ENCODE data around the gene ADGB. TPM values are rescaled to one million over a fixed set of nuclear protein-coding genes. Genes with fewer than 3 reads are reported as not detected.

ADGB gene
- polyA plus RNA-seq, 2 of the 4 experiments (the other 2 are of a cell fraction) = not detected

DNA sequence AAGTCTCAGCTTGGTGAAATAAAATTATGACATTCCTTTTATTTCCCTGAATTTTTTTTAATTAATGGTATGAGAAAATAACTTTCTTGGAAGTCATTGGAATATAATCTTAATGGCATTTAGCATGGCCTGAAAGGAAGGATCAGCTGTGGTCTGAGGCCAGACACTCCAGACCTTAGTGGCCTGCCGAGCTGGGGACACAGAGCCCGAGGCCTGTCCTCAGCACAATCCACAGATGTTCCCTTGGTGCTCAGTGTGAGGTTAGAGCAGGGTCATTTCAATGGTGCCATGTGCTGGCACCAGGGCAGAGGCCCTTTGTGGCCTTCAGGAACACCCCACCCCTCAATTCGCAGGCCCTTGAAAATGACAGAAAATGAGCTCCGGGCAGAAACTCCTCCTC is 120.6 kb downstream of the ADGB start:
- Histone ChIP-seq H3K4me1 (no peaks in the 10 kb centered on the region), H3K4me3 (no peak overlapping the region), H3K27ac (no peak overlapping the region), H3K4me2 (no peak overlapping the region), H3K9me3 (no peaks in the 10 kb centered on the region)
- POLR2A ChIA-PET = no interaction called here
- CTCF ChIA-PET = no interaction called here
- DNase-seq (ENCODE audit: low read depth in 1 of 2, low spot score in 1 of 2) (no peak), FAIRE-seq (no peak), ATAC-seq (no peak)
- no peak for TF ChIP-seq POLR2AphosphoS2 (conservative IDR thresholded peaks at IDR 0.05; ENCODE audit: low read length)
- TF ChIP-seq, protein P1, sequence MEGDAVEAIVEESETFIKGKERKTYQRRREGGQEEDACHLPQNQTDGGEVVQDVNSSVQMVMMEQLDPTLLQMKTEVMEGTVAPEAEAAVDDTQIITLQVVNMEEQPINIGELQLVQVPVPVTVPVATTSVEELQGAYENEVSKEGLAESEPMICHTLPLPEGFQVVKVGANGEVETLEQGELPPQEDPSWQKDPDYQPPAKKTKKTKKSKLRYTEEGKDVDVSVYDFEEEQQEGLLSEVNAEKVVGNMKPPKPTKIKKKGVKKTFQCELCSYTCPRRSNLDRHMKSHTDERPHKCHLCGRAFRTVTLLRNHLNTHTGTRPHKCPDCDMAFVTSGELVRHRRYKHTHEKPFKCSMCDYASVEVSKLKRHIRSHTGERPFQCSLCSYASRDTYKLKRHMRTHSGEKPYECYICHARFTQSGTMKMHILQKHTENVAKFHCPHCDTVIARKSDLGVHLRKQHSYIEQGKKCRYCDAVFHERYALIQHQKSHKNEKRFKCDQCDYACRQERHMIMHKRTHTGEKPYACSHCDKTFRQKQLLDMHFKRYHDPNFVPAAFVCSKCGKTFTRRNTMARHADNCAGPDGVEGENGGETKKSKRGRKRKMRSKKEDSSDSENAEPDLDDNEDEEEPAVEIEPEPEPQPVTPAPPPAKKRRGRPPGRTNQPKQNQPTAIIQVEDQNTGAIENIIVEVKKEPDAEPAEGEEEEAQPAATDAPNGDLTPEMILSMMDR (IDR thresholded peaks at IDR 0.05) = no peak
- no peak for TF ChIP-seq RAD21 (conservative IDR thresholded peaks at IDR 0.05 in 1 of 2, IDR thresholded peaks at IDR 0.05 in 1 of 2)
- no peak for TF ChIP-seq HDAC2 (IDR thresholded peaks at IDR 0.05)
- TF ChIP-seq SMC3 (IDR thresholded peaks at IDR 0.05) = no peak
- TF ChIP-seq, protein P2, sequence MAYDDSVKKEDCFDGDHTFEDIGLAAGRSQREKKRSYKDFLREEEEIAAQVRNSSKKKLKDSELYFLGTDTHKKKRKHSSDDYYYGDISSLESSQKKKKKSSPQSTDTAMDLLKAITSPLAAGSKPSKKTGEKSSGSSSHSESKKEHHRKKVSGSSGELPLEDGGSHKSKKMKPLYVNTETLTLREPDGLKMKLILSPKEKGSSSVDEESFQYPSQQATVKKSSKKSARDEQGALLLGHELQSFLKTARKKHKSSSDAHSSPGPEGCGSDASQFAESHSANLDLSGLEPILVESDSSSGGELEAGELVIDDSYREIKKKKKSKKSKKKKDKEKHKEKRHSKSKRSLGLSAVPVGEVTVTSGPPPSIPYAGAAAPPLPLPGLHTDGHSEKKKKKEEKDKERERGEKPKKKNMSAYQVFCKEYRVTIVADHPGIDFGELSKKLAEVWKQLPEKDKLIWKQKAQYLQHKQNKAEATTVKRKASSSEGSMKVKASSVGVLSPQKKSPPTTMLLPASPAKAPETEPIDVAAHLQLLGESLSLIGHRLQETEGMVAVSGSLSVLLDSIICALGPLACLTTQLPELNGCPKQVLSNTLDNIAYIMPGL (CRISPR knock-in tag; IDR thresholded peaks at IDR 0.05; ENCODE audit: borderline replicate concordance) = no peak
- no peak for TF ChIP-seq KDM5A (IDR thresholded peaks at IDR 0.05)
- no peak for TF ChIP-seq NR3C1 (IDR thresholded peaks at IDR 0.05)
- no peak for TF ChIP-seq ESRRA (IDR thresholded peaks at IDR 0.05; ENCODE audit: borderline replicate concordance, low read length)
- no peak for TF ChIP-seq MYC (IDR thresholded peaks at IDR 0.05; ENCODE audit: borderline replicate concordance, low read length)
- TF ChIP-seq POLR2A (IDR thresholded peaks at IDR 0.05; ENCODE audit: low read length) = no peak
- TF ChIP-seq CBX8 (IDR thresholded peaks at IDR 0.05) = no peak
- TF ChIP-seq HOXA7 (CRISPR knock-in tag; IDR thresholded peaks at IDR 0.05) = no peak
- TF ChIP-seq FOSB (CRISPR knock-in tag; IDR thresholded peaks at IDR 0.05) = no peak
- TF ChIP-seq RCOR1 (IDR thresholded peaks at IDR 0.05; ENCODE audit: low read depth, low read length) = no peak
- no peak for TF ChIP-seq HEYL (CRISPR knock-in tag; IDR thresholded peaks at IDR 0.05)
- TF ChIP-seq BHLHE40 (IDR thresholded peaks at IDR 0.05; ENCODE audit: low read depth, low read length) = no peak
- 32% methylated on average over 3 of the region's 4 CpGs for WGBS (ENCODE audit: missing lambda C conversion rate)

DNA sequence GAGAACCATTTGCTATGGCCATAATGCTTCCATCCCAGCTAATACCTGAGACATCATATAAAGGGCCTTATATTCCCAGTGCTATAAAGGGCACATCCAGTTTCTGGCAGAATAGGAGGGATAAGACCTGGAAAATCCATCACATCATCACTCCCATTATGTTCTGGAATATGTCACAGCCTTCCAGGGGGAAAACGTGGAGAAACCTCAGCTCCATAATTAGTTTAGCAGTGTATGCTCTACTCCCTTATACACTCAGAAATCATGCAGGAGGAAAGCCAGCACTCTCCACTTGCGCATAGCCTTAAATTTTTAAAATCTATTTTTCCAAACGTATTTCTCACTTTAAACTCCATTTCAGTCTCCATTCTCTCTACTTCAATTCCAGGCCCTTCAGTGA is 140.9 kb downstream of the ADGB start:
- DNase-seq (ENCODE audit: low read depth in 1 of 2, low spot score in 1 of 2) (no peak), ATAC-seq (no peak), FAIRE-seq (no peak)
- TF ChIP-seq TP53 (CRISPR knock-in tag; IDR thresholded peaks at IDR 0.05) = no peak
- TF ChIP-seq FOSL2 (IDR thresholded peaks at IDR 0.05) = no peak
- TF ChIP-seq FOSL2 (CRISPR knock-in tag; IDR thresholded peaks at IDR 0.05) = no peak
- no peak for TF ChIP-seq EHF (CRISPR knock-in tag; IDR thresholded peaks at IDR 0.05)
- no peak for TF ChIP-seq POLR2AphosphoS2 (conservative IDR thresholded peaks at IDR 0.05; ENCODE audit: low read length)
- TF ChIP-seq JUNB (IDR thresholded peaks at IDR 0.05) = no peak
- no peak for TF ChIP-seq NPAS2 (CRISPR knock-in tag; IDR thresholded peaks at IDR 0.05; ENCODE audit: borderline replicate concordance)
- no peak for TF ChIP-seq TFCP2L1 (CRISPR knock-in tag; IDR thresholded peaks at IDR 0.05)
- TF ChIP-seq, protein P3, sequence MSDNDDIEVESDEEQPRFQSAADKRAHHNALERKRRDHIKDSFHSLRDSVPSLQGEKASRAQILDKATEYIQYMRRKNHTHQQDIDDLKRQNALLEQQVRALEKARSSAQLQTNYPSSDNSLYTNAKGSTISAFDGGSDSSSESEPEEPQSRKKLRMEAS (IDR thresholded peaks at IDR 0.05) = no peak
- no peak for TF ChIP-seq MYC (IDR thresholded peaks at IDR 0.05; ENCODE audit: borderline replicate concordance, low read length)
- WGBS (ENCODE audit: missing lambda C conversion rate) = 32% methylated on average over 3 of the region's 3 CpGs
- ChIA-PET POLR2A (no interaction called here), CTCF (interaction anchor here (1.1 kb wide), 1 partner anchor 39 kb away, joined by 6 read pairs; no protein-coding TSS in a partner anchor)
- Histone ChIP-seq H3K9me3 (no peaks in the 10 kb centered on the region), H3K27ac (no peak overlapping the region), H3K4me3 (no peak overlapping the region), H3K4me1 (no peaks in the 10 kb centered on the region), H3K4me2 (no peak overlapping the region)

Data from A549 (cell line).